SK-N-MC (cell line): Measurements from ENCODE around the gene RHBDL1.

Experiments used
- DNase-seq: peaks from one replicate; pipeline ENCODE4 v3.0.0-alpha.2; 2011; ENCODE audit warnings: low read depth, low spot score
- H3K27ac ChIP-seq: fragments of 200-600 bp; sonication (generic); 2 replicates; pipeline ENCODE4 v1.5.1; 2016; ENCODE audit warnings: mixed run types
- H3K36me3 ChIP-seq: fragments of 200-600 bp; sonication (generic); 2 replicates; pipeline ENCODE4 v1.6.1; 2017; ENCODE audit warnings: antibody characterized with exemption, low read length, mixed read lengths; ENCODE audit not compliant: insufficient read depth
- H3K4me3 ChIP-seq: fragments of 200-600 bp; sonication (generic); 2 replicates; pipeline ENCODE4 v1.5.1; 2016
- H3K9ac ChIP-seq: fragments of 200-600 bp; sonication (generic); 2 replicates; pipeline ENCODE4 v1.8.0; 2017; ENCODE audit warnings: mixed run types, mixed read lengths; ENCODE audit not compliant: insufficient read length
- H3K9me3 ChIP-seq: fragments of 200-600 bp; sonication (generic); 2 replicates; pipeline ENCODE4 v1.6.1; 2017; ENCODE audit warnings: low read depth, mild to moderate bottlenecking, antibody characterized with exemption, low read length, moderate library complexity, mixed read lengths
- EZH2 ChIP-seq: fragments of 200-600 bp; sonication (generic); IDR thresholded peaks from one replicate; pipeline ENCODE4 v1.6.1; 2017; ENCODE audit warnings: antibody characterized with exemption
- FOXP2 ChIP-seq: optimal IDR thresholded peaks from 2 replicates; pipeline ENCODE3; 2011; ENCODE audit warnings: mild to moderate bottlenecking, moderate library complexity; ENCODE audit not compliant: insufficient read depth; ENCODE audit errors: extremely low read length, control extremely low read depth
- POLR2AphosphoS5 ChIP-seq: IDR thresholded peaks from 2 replicates; pipeline ENCODE4 v1.6.1; 2012; ENCODE audit warnings: mild to moderate bottlenecking, low read depth, low read length, borderline replicate concordance

Gene RHBDL1

GRCh38 chr16:700684-701584 lies 25.5 kb downstream of the RHBDL1 start:
- no peak overlapping the region for H3K9ac ChIP-seq
- H3K36me3 ChIP-seq: no peaks in the 10 kb centered on the region
- H3K4me3 ChIP-seq: 0 out of 2 replicates have a peak overlapping the region, but pooled peaks have one; percentile 30
- TF ChIP-seq EZH2 (no peak), POLR2AphosphoS5 (no peak), FOXP2 (no peak)
- no peaks in the 10 kb centered on the region for H3K9me3 ChIP-seq
- no peak for DNase-seq
- no peak overlapping the region for H3K27ac ChIP-seq

DNA sequence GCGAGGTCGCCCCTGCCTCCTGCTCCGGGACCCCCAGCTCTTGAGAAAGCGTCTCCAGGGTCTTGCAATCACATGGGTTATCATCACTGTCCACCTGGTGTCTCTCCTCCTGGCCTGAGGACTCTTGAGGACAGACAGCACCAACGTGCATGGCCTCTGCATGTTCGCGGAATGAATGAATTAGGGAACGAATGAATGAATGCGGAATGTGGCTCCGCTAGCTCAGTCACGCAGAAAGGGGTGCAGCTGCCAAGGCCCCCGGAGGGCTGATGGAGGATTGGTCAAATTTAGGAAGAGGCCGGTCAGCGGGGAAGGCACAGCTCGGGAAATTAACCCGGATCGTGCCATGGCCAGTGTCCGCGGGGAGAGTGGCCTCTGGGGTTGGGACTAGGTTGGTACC lies 26.9 kb downstream of the RHBDL1 start:
- no peaks in the 10 kb centered on the region for H3K36me3 ChIP-seq
- H3K27ac ChIP-seq: no peak overlapping the region
- H3K9me3 ChIP-seq: no peaks in the 10 kb centered on the region
- DNase-seq: no peak
- TF ChIP-seq POLR2AphosphoS5 (no peak), EZH2 (no peak), FOXP2 (no peak)
- no peak overlapping the region for H3K4me3 ChIP-seq
- no peak overlapping the region for H3K9ac ChIP-seq

GRCh38 chr16:703406-703805 lies 27.9 kb downstream of the RHBDL1 start:
- Histone ChIP-seq H3K9ac (no peak overlapping the region), H3K27ac (no peak overlapping the region), H3K4me3 (no peak overlapping the region), H3K9me3 (no peaks in the 10 kb centered on the region), H3K36me3 (no peaks in the 10 kb centered on the region)
- DNase-seq: no peak
- TF ChIP-seq POLR2AphosphoS5: no peak
- no peak for TF ChIP-seq FOXP2
- no peak for TF ChIP-seq EZH2

GRCh38 chr16:704047-704446 lies 28.6 kb downstream of the RHBDL1 start:
- no peak overlapping the region for H3K4me3 ChIP-seq
- H3K9ac ChIP-seq: no peak overlapping the region

GRCh38 chr16:704552-705380 lies 29.3 kb downstream of the RHBDL1 start:
- no peak overlapping the region for H3K9ac ChIP-seq
- H3K27ac ChIP-seq: no peak overlapping the region
- H3K36me3 ChIP-seq: no peaks in the 10 kb centered on the region
- DNase-seq: no peak
- no peaks in the 10 kb centered on the region for H3K9me3 ChIP-seq
- TF ChIP-seq POLR2AphosphoS5 (no peak), EZH2 (no peak), FOXP2 (no peak)
- H3K4me3 ChIP-seq: no peak overlapping the region

More at GRCh38 chr16:704047-704446, 28.6 kb downstream of the RHBDL1 start:
- TF ChIP-seq EZH2 (no peak), POLR2AphosphoS5 (no peak), FOXP2 (no peak)
- Histone ChIP-seq H3K9me3 (no peaks in the 10 kb centered on the region), H3K36me3 (no peaks in the 10 kb centered on the region), H3K27ac (no peak overlapping the region)
- no peak for DNase-seq

DNA sequence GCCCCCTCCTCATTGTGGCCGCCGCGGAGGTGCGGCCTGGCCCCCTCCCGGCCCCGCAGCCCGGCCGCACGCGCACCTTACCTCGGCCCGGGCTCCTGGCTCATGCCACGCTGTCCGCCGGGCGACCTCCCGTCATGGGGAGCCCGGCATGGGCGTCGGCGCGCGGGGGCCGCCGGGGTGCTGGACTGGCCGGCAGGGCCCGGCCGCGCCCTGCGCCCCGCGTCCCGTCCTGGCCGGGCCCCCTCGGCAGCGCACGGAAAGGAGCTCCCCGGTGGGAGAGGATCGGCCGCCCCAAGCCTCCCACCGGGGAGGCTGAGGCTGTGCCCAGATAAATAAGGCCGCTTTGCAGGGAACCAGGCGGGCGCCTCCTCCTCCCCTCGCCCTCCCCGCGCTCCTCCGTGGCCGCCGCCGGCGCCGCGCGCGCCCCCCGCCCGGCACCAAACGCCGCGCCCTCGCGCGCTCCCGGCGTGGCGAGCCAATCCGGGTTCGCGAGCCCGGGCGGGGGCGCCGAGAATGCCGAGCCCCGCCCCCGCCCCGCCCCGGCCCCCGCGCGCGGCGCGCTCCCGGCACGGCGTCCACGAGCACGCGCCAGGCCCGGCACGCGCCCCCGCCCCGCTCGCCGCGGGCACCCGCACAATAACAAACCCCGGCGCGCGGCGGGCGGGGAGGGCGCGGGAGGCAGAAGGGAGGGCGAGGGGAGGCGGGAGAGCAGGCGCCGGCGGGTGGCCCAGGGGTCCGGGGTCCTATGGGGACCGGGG lies 30.1 kb downstream of the RHBDL1 start, which contains the start of gene FBXL16:
FBXL16 (minus strand) TSS at position 371 of the 758 bp plus-strand sequence. CDS start 8,396 bp downstream, outside the sequence.
- Histone ChIP-seq H3K27ac (no peak within 1 kb of the TSS), H3K4me3 (no peak within 1 kb of the TSS)
- DNase-seq: no peak

GRCh38 chr16:706189-707061 lies 31.0 kb downstream of the RHBDL1 start:
- no peak overlapping the region for H3K27ac ChIP-seq
- no peak overlapping the region for H3K9ac ChIP-seq
- TF ChIP-seq FOXP2 (no peak), EZH2 (no peak), POLR2AphosphoS5 (no peak)
- H3K9me3 ChIP-seq: no peaks in the 10 kb centered on the region
- no peaks in the 10 kb centered on the region for H3K36me3 ChIP-seq
- no peak for DNase-seq
- no peak overlapping the region for H3K4me3 ChIP-seq

More for the DNA sequence above, 30.1 kb downstream of the RHBDL1 start, which contains the start of gene FBXL16:
- H3K9me3 ChIP-seq: no peaks in the 10 kb centered on the region
- H3K36me3 ChIP-seq: no peaks in the 10 kb centered on the region
- H3K9ac ChIP-seq: no peak within 1 kb of the TSS
- no peak for TF ChIP-seq POLR2AphosphoS5
- no peak for TF ChIP-seq FOXP2
- no peak for TF ChIP-seq EZH2
